WTC11 (cell line): ENCODE data around the gene ARHGAP20. TPM values are rescaled to one million over a fixed set of nuclear protein-coding genes. Genes with fewer than 3 reads are reported as not detected.

Experiments used
- ATAC-seq: fragments of 200-7000 bp; cut with Tn5 transposase; 2 replicates; pipeline ENCODE4 v1.10.0; 2021; ENCODE audit warnings: mild to moderate bottlenecking, moderate library complexity
- CTCF ChIA-PET: fragments of 300-600 bp; sonication (Branson Sonifier 250); formaldehyde crosslinking; loops from one replicate; lab custom pipeline; 2021; ENCODE audit warnings: antibody characterized with exemption; lab: Charles Lee
- POLR2A ChIA-PET: fragments of 350-600 bp; sonication (Branson Sonifier 250); formaldehyde crosslinking; loops from one replicate; lab custom pipeline; 2021; ENCODE audit warnings: antibody characterized with exemption; lab: Charles Lee
- DNase-seq: peaks from one replicate; pipeline ENCODE4 v3.0.0; 2021; ENCODE audit warnings: low spot score
- H3K27ac Mint-ChIP-seq: 2 replicates; pipeline ENCODE4 v1.8.0; 2021; ENCODE audit warnings: mixed read lengths
- H3K27me3 Mint-ChIP-seq: 2 replicates; pipeline ENCODE4 v1.8.0; 2021; ENCODE audit warnings: low read depth, mild to moderate bottlenecking, moderate library complexity, mixed read lengths
- H3K36me3 Mint-ChIP-seq: 2 replicates; pipeline ENCODE4 v1.8.0; 2021; ENCODE audit warnings: mixed read lengths
- H3K4me1 Mint-ChIP-seq: 2 replicates; pipeline ENCODE4 v1.8.0; 2022; ENCODE audit warnings: mixed read lengths
- H3K4me3 Mint-ChIP-seq: 2 replicates; pipeline ENCODE4 v1.8.0; 2021; ENCODE audit warnings: mild to moderate bottlenecking, moderate library complexity, mixed read lengths
- H3K9me3 Mint-ChIP-seq: 2 replicates; pipeline ENCODE4 v1.8.0; 2021; ENCODE audit warnings: mixed read lengths
- ARID4B ChIP-seq: sonication (generic); formaldehyde crosslinking; IDR thresholded peaks from 2 replicates; pipeline ENCODE4 v1.8.0; 2023; ENCODE audit warnings: missing genetic modification reagents, mild to moderate bottlenecking, borderline replicate concordance
- ERG ChIP-seq: fragments of 250-450 bp; sonication (Bioruptor Pico); IDR thresholded peaks from 2 replicates; pipeline ENCODE4 v1.8.0; 2021; ENCODE audit warnings: mild to moderate bottlenecking
- IRF2 ChIP-seq: sonication (generic); formaldehyde crosslinking; IDR thresholded peaks from 2 replicates; pipeline ENCODE4 v1.8.0; 2022; ENCODE audit warnings: low read depth, missing genetic modification reagents, borderline replicate concordance
- KAT7 ChIP-seq: sonication (generic); formaldehyde crosslinking; IDR thresholded peaks from 2 replicates; pipeline ENCODE4 v1.8.1; 2023; ENCODE audit warnings: missing genetic modification reagents, mild to moderate bottlenecking, borderline replicate concordance
- MLX ChIP-seq: sonication (generic); formaldehyde crosslinking; IDR thresholded peaks from 2 replicates; pipeline ENCODE4 v1.8.1; 2023; ENCODE audit warnings: mild to moderate bottlenecking, missing genetic modification reagents, moderate library complexity
- NFYB ChIP-seq: sonication (generic); formaldehyde crosslinking; conservative IDR thresholded peaks from 2 replicates; pipeline ENCODE4 v1.8.0; 2022; ENCODE audit warnings: low read depth, missing genetic modification reagents
- RELA ChIP-seq: sonication (generic); formaldehyde crosslinking; IDR thresholded peaks from 2 replicates; pipeline ENCODE4 v1.8.1; 2022; ENCODE audit warnings: missing genetic modification reagents, mild to moderate bottlenecking, borderline replicate concordance
- RORB ChIP-seq: fragments of 250-450 bp; sonication (Bioruptor Pico); IDR thresholded peaks from 2 replicates; pipeline ENCODE4 v1.9.0; 2021; ENCODE audit warnings: mild to moderate bottlenecking
- SOX15 ChIP-seq: fragments of 250-450 bp; sonication (Bioruptor Pico); IDR thresholded peaks from 2 replicates; pipeline ENCODE4 v1.9.0; 2021; ENCODE audit warnings: mild to moderate bottlenecking
- STAT6 ChIP-seq: sonication (generic); formaldehyde crosslinking; conservative IDR thresholded peaks from 2 replicates; pipeline ENCODE4 v1.8.1; 2023; ENCODE audit warnings: mild to moderate bottlenecking, low read depth, missing genetic modification reagents, moderate library complexity
- ZNF138 ChIP-seq: sonication (generic); formaldehyde crosslinking; conservative IDR thresholded peaks from 2 replicates; pipeline ENCODE4 v1.8.1; 2022; ENCODE audit warnings: mild to moderate bottlenecking, moderate library complexity, missing genetic modification reagents
- ZNF416 ChIP-seq: fragments of 250-450 bp; sonication (Bioruptor Pico); IDR thresholded peaks from 2 replicates; pipeline ENCODE4 v1.9.0; 2021; ENCODE audit warnings: mild to moderate bottlenecking, inconsistent platforms
- ZNF423 ChIP-seq: fragments of 250-450 bp; sonication (Bioruptor Pico); IDR thresholded peaks from 2 replicates; pipeline ENCODE4 v2.1.2; 2022; ENCODE audit warnings: mild to moderate bottlenecking, moderate library complexity
- ZNF532 ChIP-seq: fragments of 250-450 bp; sonication (Bioruptor Pico); IDR thresholded peaks from 2 replicates; pipeline ENCODE4 v1.9.0; 2021; ENCODE audit warnings: mild to moderate bottlenecking, borderline replicate concordance
- total RNA-seq: library from RNA; stranded (reverse); gene quantifications from 3 replicates; pipeline ENCODE4 v1.2.3, GENCODE V29; 2021
- TF ChIP-seq, protein P1 (sequence below): sonication (generic); formaldehyde crosslinking; IDR thresholded peaks from 2 replicates; pipeline ENCODE4 v1.8.0; 2022; ENCODE audit warnings: missing genetic modification reagents
- TF ChIP-seq, protein P2 (sequence below): sonication (generic); formaldehyde crosslinking; IDR thresholded peaks from 2 replicates; pipeline ENCODE4 v1.8.1; 2022; ENCODE audit warnings: mild to moderate bottlenecking, missing genetic modification reagents, moderate library complexity, borderline replicate concordance

ARHGAP20 gene
- total RNA-seq, 1 experiment from 2014 or later, result 0.15 TPM

GRCh38 chr11:110713449-110713776, 1.2 kb upstream of the ARHGAP20 start (continued):
- TF ChIP-seq ARID4B, result no peak
- TF ChIP-seq NFYB (CRISPR knock-in tag), result no peak
- TF ChIP-seq ERG (CRISPR knock-in tag), result no peak
- no peak for TF ChIP-seq IRF2
- TF ChIP-seq, all 79 proteins: peak for 0

- peak overlapping the region; percentile 81 for H3K4me3 Mint-ChIP-seq
- POLR2A ChIA-PET, result no interaction called here
- peak; percentile 14 for DNase-seq
- CTCF ChIA-PET, result interaction anchor here (1.0 to 2.2 kb wide), 3 partner anchors 234 to 518 kb away, joined by 4 to 7 read pairs (median 4); no protein-coding TSS in a partner anchor
- H3K9me3 Mint-ChIP-seq, result no peaks in the 10 kb centered on the region
- H3K27ac Mint-ChIP-seq, result no peak overlapping the region
- no peaks in the 10 kb centered on the region for H3K36me3 Mint-ChIP-seq
- peaks cover 68% of the 10 kb centered on the region for H3K27me3 Mint-ChIP-seq
- H3K4me1 Mint-ChIP-seq, result peaks cover 21% of the 10 kb centered on the region
- ATAC-seq, result peak; percentile 32
- TF ChIP-seq KAT7 (CRISPR knock-in tag) (0 out of 2 replicates have a peak, but pooled peaks have one; percentile 37), ZNF416 (CRISPR knock-in tag) (no peak), NFYB (CRISPR knock-in tag) (no peak), ZNF532 (CRISPR knock-in tag) (no peak), STAT6 (no peak), ZNF138 (CRISPR knock-in tag) (no peak), SOX15 (CRISPR knock-in tag) (no peak), RELA (peak; percentile 55; the same call in 1 of the 2 replicates), ZNF423 (CRISPR knock-in tag) (no peak), MLX (no peak), RORB (CRISPR knock-in tag) (no peak)
- TF ChIP-seq, protein P1, sequence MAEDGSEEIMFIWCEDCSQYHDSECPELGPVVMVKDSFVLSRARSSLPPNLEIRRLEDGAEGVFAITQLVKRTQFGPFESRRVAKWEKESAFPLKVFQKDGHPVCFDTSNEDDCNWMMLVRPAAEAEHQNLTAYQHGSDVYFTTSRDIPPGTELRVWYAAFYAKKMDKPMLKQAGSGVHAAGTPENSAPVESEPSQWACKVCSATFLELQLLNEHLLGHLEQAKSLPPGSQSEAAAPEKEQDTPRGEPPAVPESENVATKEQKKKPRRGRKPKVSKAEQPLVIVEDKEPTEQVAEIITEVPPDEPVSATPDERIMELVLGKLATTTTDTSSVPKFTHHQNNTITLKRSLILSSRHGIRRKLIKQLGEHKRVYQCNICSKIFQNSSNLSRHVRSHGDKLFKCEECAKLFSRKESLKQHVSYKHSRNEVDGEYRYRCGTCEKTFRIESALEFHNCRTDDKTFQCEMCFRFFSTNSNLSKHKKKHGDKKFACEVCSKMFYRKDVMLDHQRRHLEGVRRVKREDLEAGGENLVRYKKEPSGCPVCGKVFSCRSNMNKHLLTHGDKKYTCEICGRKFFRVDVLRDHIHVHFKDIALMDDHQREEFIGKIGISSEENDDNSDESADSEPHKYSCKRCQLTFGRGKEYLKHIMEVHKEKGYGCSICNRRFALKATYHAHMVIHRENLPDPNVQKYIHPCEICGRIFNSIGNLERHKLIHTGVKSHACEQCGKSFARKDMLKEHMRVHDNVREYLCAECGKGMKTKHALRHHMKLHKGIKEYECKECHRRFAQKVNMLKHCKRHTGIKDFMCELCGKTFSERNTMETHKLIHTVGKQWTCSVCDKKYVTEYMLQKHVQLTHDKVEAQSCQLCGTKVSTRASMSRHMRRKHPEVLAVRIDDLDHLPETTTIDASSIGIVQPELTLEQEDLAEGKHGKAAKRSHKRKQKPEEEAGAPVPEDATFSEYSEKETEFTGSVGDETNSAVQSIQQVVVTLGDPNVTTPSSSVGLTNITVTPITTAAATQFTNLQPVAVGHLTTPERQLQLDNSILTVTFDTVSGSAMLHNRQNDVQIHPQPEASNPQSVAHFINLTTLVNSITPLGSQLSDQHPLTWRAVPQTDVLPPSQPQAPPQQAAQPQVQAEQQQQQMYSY (CRISPR knock-in tag), result no peak
- TF ChIP-seq, protein P2, sequence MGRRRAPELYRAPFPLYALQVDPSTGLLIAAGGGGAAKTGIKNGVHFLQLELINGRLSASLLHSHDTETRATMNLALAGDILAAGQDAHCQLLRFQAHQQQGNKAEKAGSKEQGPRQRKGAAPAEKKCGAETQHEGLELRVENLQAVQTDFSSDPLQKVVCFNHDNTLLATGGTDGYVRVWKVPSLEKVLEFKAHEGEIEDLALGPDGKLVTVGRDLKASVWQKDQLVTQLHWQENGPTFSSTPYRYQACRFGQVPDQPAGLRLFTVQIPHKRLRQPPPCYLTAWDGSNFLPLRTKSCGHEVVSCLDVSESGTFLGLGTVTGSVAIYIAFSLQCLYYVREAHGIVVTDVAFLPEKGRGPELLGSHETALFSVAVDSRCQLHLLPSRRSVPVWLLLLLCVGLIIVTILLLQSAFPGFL (CRISPR knock-in tag), result no peak
These were observed 617 bp upstream of the ARHGAP20 start for GRCh38 chr11:110712659-110713448.
